ES-I3 (cell line): ENCODE measurements around the gene ZNF618.

Experiments
- H3K36me3 ChIP-seq: 2 replicates; pipeline ENCODE4 v1.6.1; 2013; ENCODE audit warnings: mild to moderate bottlenecking, low read length, control low read depth, moderate library complexity; ENCODE audit not compliant: insufficient read depth
- H3K4me1 ChIP-seq: 2 replicates; pipeline ENCODE4 v1.6.1; 2013; ENCODE audit warnings: mild to moderate bottlenecking, control low read depth, low read length; ENCODE audit not compliant: insufficient read depth
- H3K9ac ChIP-seq: 2 replicates; pipeline ENCODE4 v1.6.1; 2013; ENCODE audit warnings: low read depth, mild to moderate bottlenecking, low read length, moderate library complexity
- H3K9me3 ChIP-seq: 2 replicates; pipeline ENCODE4 v1.6.1; 2013; ENCODE audit warnings: mild to moderate bottlenecking, low read length, moderate library complexity; ENCODE audit not compliant: control insufficient read depth, insufficient read depth

ZNF618 gene

GRCh38 chr9:113957351-113957750, 81.2 kb downstream of the ZNF618 start:
- no peaks in the 10 kb centered on the region for H3K9me3 ChIP-seq
- no peaks in the 10 kb centered on the region; the same call in 1 of the 2 replicates for H3K36me3 ChIP-seq
- no peak overlapping the region for H3K9ac ChIP-seq
- H3K4me1 ChIP-seq: peaks cover 10% of the 10 kb centered on the region

- H3K4me1 ChIP-seq: peaks cover 10% of the 10 kb centered on the region
- no peaks in the 10 kb centered on the region; the same call in 1 of the 2 replicates for H3K36me3 ChIP-seq
- no peak overlapping the region for H3K9ac ChIP-seq
- no peaks in the 10 kb centered on the region for H3K9me3 ChIP-seq
Observed at GRCh38 chr9:113957821-113958341, 81.8 kb downstream of the ZNF618 start.

- Histone ChIP-seq H3K9ac (no peak overlapping the region), H3K36me3 (no peaks in the 10 kb centered on the region; the same call in 1 of the 2 replicates), H3K4me1 (peaks cover 10% of the 10 kb centered on the region), H3K9me3 (no peaks in the 10 kb centered on the region)
Observed at GRCh38 chr9:113958556-113958955, 82.4 kb downstream of the ZNF618 start.

- peaks cover 12% of the 10 kb centered on the region for H3K4me1 ChIP-seq
Observed at GRCh38 chr9:113960768-113961167, 84.7 kb downstream of the ZNF618 start.

DNA sequence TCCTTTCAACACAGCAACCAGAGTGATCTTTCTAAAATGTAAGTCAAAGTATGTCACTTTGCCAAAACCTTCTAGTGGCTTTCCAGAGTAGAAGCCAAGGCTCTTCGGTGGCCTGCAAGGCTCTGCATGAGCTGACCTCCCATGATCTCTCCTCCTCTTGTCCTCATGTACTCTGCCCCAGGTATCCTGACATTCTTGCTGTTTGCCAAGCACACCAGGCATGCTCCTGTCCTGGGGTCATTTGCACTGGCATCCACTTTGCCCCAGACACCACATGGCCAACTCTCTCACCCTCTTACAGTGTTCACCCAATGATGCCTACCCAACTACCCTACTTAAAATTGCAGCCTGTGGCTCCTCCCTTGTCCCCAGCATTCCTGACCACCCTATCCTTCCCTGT, 86.3 kb downstream of the ZNF618 start:
- Histone ChIP-seq H3K4me1 (peaks cover 10% of the 10 kb centered on the region), H3K9me3 (no peaks in the 10 kb centered on the region), H3K36me3 (no peaks in the 10 kb centered on the region; the same call in 1 of the 2 replicates), H3K9ac (no peak overlapping the region)

More at GRCh38 chr9:113960768-113961167, 84.7 kb downstream of the ZNF618 start:
- H3K36me3 ChIP-seq: no peaks in the 10 kb centered on the region; the same call in 1 of the 2 replicates
- no peak overlapping the region for H3K9ac ChIP-seq
- no peaks in the 10 kb centered on the region for H3K9me3 ChIP-seq

GRCh38 chr9:113963017-113963620, 87.0 kb downstream of the ZNF618 start:
- Histone ChIP-seq H3K36me3 (no peaks in the 10 kb centered on the region; the same call in 1 of the 2 replicates), H3K9ac (no peak overlapping the region), H3K9me3 (no peaks in the 10 kb centered on the region), H3K4me1 (peaks cover 3% of the 10 kb centered on the region)

DNA sequence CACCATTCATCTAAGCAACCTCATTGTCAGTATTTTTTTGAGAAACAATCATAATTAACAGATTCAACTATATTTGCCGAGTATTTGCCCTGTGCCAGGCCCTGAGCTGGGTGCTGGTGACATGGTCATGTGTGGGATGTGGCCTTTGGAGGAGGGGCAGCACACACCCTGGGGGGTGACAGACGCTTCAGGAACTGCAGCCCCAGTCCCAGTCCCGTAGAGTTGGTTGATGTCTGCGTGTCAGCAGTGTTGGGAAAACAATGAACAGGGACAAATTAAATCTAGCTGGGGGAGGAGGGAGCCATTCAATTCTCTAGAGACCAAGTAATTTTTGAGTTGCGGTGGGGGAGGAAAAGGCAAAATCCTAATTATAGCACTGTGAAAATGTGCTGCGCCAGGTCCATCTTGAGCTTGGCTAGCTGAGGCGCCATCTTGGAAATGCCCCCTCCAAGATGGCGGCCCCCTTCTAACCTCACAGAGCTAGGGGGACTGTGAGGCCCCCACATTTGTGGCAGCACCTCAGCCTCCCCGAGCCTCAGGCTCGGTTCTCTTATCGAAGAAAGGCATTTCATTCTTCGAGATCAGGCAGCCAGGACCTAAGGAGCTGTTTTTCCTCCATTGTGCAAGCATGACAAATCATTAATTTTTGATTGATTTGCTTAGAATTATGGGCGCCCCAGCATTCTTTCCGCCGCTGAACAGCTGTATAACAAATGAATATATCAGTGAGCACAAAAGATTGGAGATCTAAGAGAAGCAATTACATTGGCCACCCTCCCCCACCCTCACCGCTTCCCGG, 87.8 kb downstream of the ZNF618 start:
- H3K4me1 ChIP-seq: peaks cover 2% of the 10 kb centered on the region; the same call in 1 of the 2 replicates
- H3K9ac ChIP-seq: no peak overlapping the region
- no peaks in the 10 kb centered on the region for H3K9me3 ChIP-seq
- H3K36me3 ChIP-seq: no peaks in the 10 kb centered on the region; the same call in 1 of the 2 replicates

DNA sequence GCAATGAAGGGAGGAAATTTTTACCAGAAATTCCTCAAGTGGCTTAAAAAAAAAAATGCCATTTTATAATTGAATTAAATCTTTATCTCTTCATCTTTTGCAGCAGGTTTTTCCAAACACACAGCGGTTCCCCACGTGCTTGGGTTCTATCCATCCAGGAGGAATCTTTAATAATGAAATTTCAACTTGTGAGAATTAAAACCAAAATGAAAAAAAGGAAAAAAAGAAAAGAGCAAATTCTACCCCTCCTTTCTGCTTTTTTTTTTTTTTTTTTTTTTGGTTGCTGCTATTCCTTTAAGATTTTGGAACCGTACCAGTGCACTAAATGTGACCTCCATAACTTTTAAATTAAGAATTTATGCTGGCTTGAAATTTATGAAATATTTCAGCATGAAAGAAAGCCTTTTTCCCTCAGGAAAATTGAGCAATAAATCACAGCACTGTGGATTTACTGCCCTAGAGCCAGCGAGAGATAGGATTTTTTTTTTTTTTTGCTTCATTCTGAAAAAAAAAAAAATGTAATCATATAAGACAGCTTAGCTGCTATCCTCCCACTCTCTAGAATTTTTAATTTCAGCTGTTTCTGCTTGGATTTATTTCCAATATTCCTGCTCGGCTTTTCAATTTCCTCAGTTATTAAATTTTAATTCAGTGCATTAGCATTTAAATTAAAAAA, 88.5 kb downstream of the ZNF618 start:
- no peaks in the 10 kb centered on the region; the same call in 1 of the 2 replicates for H3K36me3 ChIP-seq
- H3K9ac ChIP-seq: no peak overlapping the region

GRCh38 chr9:113966394-113966793, 90.3 kb downstream of the ZNF618 start:
- H3K4me1 ChIP-seq: peaks cover 2% of the 10 kb centered on the region; the same call in 1 of the 2 replicates
- no peak overlapping the region for H3K9ac ChIP-seq
- H3K9me3 ChIP-seq: peaks cover 5% of the 10 kb centered on the region; the same call in 1 of the 2 replicates
- H3K36me3 ChIP-seq: no peaks in the 10 kb centered on the region

More for the DNA sequence above, 88.5 kb downstream of the ZNF618 start:
- Histone ChIP-seq H3K9me3 (peaks cover 5% of the 10 kb centered on the region; the same call in 1 of the 2 replicates), H3K4me1 (peaks cover 2% of the 10 kb centered on the region; the same call in 1 of the 2 replicates)

GRCh38 chr9:113967380-113967779, 91.3 kb downstream of the ZNF618 start:
- H3K9me3 ChIP-seq: peaks cover 5% of the 10 kb centered on the region; the same call in 1 of the 2 replicates
- H3K4me1 ChIP-seq: peaks cover 2% of the 10 kb centered on the region; the same call in 1 of the 2 replicates
- no peak overlapping the region for H3K9ac ChIP-seq
- no peaks in the 10 kb centered on the region for H3K36me3 ChIP-seq

GRCh38 chr9:113969343-113969742, 93.2 kb downstream of the ZNF618 start:
- Histone ChIP-seq H3K36me3 (no peaks in the 10 kb centered on the region), H3K4me1 (peaks cover 2% of the 10 kb centered on the region; the same call in 1 of the 2 replicates), H3K9ac (no peak overlapping the region), H3K9me3 (peaks cover 5% of the 10 kb centered on the region; the same call in 1 of the 2 replicates)

DNA sequence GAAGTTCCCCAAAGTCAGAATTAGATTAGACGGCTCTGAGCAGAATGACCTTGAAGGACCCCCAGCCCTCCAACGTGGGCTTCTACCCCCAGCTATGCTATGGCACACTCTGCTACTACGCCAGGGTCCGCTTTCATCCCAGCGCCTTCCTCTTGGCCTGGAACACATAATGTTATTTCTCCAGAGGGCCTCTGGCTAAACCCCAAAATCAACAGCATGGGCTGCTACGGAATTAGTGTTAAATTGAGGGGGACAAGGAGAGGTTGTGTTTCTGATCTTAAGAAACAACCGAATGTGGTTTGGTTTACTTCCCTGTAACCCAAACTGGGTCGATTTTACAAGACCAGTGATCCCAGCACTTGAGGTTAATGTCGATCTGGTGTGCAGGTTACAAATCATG, 97.1 kb downstream of the ZNF618 start:
- Histone ChIP-seq H3K4me1 (no peaks in the 10 kb centered on the region; the same call in 1 of the 2 replicates), H3K9me3 (peaks cover 5% of the 10 kb centered on the region; the same call in 1 of the 2 replicates), H3K36me3 (no peaks in the 10 kb centered on the region), H3K9ac (no peak overlapping the region)

DNA sequence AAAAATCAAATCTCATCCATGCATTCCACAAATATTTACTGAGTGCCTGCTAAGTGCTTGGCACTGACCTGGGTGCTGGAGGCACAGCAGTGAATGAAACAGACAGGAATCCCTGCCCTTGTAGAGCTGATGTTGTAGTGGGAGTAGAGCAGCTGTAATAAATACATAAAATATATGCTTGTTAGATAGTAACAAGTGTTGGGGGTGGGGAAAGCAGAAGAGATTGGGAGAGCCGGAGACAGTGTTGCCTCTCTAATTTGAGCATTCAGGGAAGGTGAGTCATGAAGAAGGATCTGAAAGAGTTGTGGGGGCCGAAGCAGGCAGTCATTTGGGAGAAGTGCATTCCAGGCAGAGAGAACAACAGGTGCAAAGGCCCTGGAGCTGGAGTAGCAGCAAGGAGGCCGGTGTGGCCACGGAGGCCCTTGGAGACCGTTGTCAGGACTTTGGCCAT, 97.9 kb downstream of the ZNF618 start:
- H3K4me1 ChIP-seq: no peaks in the 10 kb centered on the region; the same call in 1 of the 2 replicates
- H3K9me3 ChIP-seq: peaks cover 5% of the 10 kb centered on the region; the same call in 1 of the 2 replicates
- no peaks in the 10 kb centered on the region for H3K36me3 ChIP-seq
- no peak overlapping the region for H3K9ac ChIP-seq

- Histone ChIP-seq H3K9ac (no peak overlapping the region), H3K36me3 (no peaks in the 10 kb centered on the region), H3K4me1 (no peaks in the 10 kb centered on the region; the same call in 1 of the 2 replicates), H3K9me3 (no peaks in the 10 kb centered on the region)
Observed at GRCh38 chr9:113976915-113977314, 100.8 kb downstream of the ZNF618 start.
